H1 (cell line): ENCODE data around the gene TRIOBP.

ENCODE experiments used
- CHD1 ChIP-seq: IDR thresholded peaks from 2 replicates; pipeline ENCODE4 v1.6.1; 2012; ENCODE audit warnings: low read depth, low read length, improper control_type of control experiment
- CTCF ChIP-seq, 3 experiments: IDR thresholded peaks; 1 replicate in 2 of 3; 2 replicates in 1 of 3; pipeline versions ENCODE4 v1.5.1 to v1.6.1; 2011; ENCODE audit warnings: low read length in 3 of 3, mild to moderate bottlenecking in 3 of 3, inconsistent platforms in 2 of 3, low read depth in 1 of 3, moderate library complexity in 1 of 3; ENCODE audit not compliant: insufficient read depth in 1 of 3; ENCODE audit errors: control extremely low read depth in 1 of 3
- EGR1 ChIP-seq: IDR thresholded peaks from 2 replicates; pipeline ENCODE4 v1.6.1; 2011; ENCODE audit warnings: low read depth, low read length, borderline replicate concordance
- EP300 ChIP-seq, 2 experiments: IDR thresholded peaks; 1 replicate in 1 of 2; 2 replicates in 1 of 2; pipeline ENCODE4 v1.6.1; 2011 to 2012; ENCODE audit warnings: low read depth in 2 of 2, low read length in 2 of 2, mild to moderate bottlenecking in 2 of 2, borderline replicate concordance in 1 of 2, inconsistent platforms in 1 of 2, moderate library complexity in 1 of 2
- FOSL1 ChIP-seq: IDR thresholded peaks from 2 replicates; pipeline ENCODE4 v1.6.1; 2011; ENCODE audit warnings: mild to moderate bottlenecking, low read depth, low read length, moderate library complexity; ENCODE audit not compliant: insufficient read depth
- PHF8 ChIP-seq: fragments of 200-600 bp; sonication (generic); conservative IDR thresholded peaks from 2 replicates; pipeline ENCODE4 v1.7.1; 2012; ENCODE audit warnings: low read depth, mild to moderate bottlenecking, inconsistent platforms, low read length, moderate library complexity
- POLR2AphosphoS5 ChIP-seq: IDR thresholded peaks from 2 replicates; pipeline ENCODE4 v1.6.1; 2011; ENCODE audit warnings: low read depth, low read length
- SIN3A ChIP-seq, 2 experiments: IDR thresholded peaks in 1 of 2; conservative IDR thresholded peaks in 1 of 2; 2 replicates each; pipeline ENCODE4 v1.6.1; 2011 to 2012; ENCODE audit warnings: low read length in 2 of 2, improper control_type of control experiment in 1 of 2, low read depth in 1 of 2, mild to moderate bottlenecking in 1 of 2

DNA sequence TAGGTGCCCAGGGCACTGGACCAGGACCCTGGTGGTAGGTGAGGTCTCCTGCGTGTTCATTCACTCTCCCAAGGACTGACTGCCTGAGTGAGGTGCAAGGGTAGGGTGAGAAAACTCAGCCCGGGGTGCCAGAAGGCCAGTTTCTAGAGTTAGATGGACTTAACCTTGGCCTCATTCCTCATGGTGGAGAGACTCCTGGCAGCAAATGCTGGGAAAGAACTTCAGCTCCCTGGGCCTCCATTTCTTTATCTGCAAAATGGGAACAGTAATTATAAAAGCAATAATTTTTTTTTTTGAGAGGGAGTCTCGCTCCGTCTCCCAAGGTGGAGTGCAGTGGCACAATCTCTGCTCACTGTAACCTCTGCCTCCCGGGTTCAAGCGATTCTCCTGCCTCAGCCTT is 47.7 kb downstream of the TRIOBP start:
- TF ChIP-seq CTCF (IDR thresholded peaks at IDR 0.05; ENCODE audit: control extremely low read depth in 1 of 3, insufficient read depth in 1 of 3, low read depth in 1 of 3, low read length in 3 of 3), result peak in 1 of 3 experiments; percentile 20; a peak in 1 of 4 replicates
- no peak for TF ChIP-seq PHF8
- no peak for TF ChIP-seq EP300 (IDR thresholded peaks at IDR 0.05; ENCODE audit: borderline replicate concordance in 1 of 2, low read depth in 2 of 2, low read length in 2 of 2)
- TF ChIP-seq CHD1, result no peak
- no peak for TF ChIP-seq FOSL1
- no peak for TF ChIP-seq SIN3A (conservative IDR thresholded peaks at IDR 0.05 in 1 of 2, IDR thresholded peaks at IDR 0.05 in 1 of 2; ENCODE audit: low read depth in 1 of 2, low read length in 2 of 2)
- no peak for TF ChIP-seq POLR2AphosphoS5
- TF ChIP-seq EGR1, result no peak
